ENCODE results near the gene ARGLU1.

- TF ChIP-seq CTCF (IDR thresholded peaks at IDR 0.05) (no peak), POLR2A (IDR thresholded peaks at IDR 0.05; ENCODE audit: low read depth) (no peak), EP300 (IDR thresholded peaks at IDR 0.05) (no peak)
Observed at GRCh38 chr13:106593132-106593531, 25.2 kb upstream of the ARGLU1 start.
